Measurements from ENCODE around the gene C6orf52.

- TF ChIP-seq CTCF (IDR thresholded peaks at IDR 0.05; ENCODE audit: extremely low read depth in 1 of 2, insufficient read depth in 1 of 2, low read depth in 1 of 2, low read length in 2 of 2) (no peak), FOS (IDR thresholded peaks at IDR 0.05; ENCODE audit: borderline replicate concordance, insufficient read depth, low read length) (no peak), POLR2A (IDR thresholded peaks at IDR 0.05; ENCODE audit: low read depth, low read length) (no peak), POLR2AphosphoS5 (IDR thresholded peaks at IDR 0.05; ENCODE audit: insufficient read depth, low read depth, low read length) (no peak)
Measured at GRCh38 chr6:10721850-10722569, 27.6 kb upstream of the C6orf52 start.

All from endothelial cell of umbilical vein (primary cell).